HepG2 (cell line): Measurements from ENCODE around the gene RACGAP1. TPM values are rescaled to one million over a fixed set of nuclear protein-coding genes. Genes with fewer than 3 reads are reported as not detected.

Source experiments
- DR1 ChIP-seq: sonication (generic); formaldehyde crosslinking; IDR thresholded peaks from 2 replicates; pipeline ENCODE4 v1.8.0; 2021; ENCODE audit warnings: mild to moderate bottlenecking, missing genetic modification reagents, inconsistent platforms
- KDM5B ChIP-seq: sonication (generic); formaldehyde crosslinking; IDR thresholded peaks from 2 replicates; pipeline ENCODE4 v1.4.0; 2020; ENCODE audit warnings: missing genetic modification reagents, mild to moderate bottlenecking, borderline replicate concordance
- TOE1 ChIP-seq: sonication (generic); formaldehyde crosslinking; IDR thresholded peaks from 2 replicates; pipeline ENCODE4 v1.4.0; 2020; ENCODE audit warnings: mild to moderate bottlenecking, missing genetic modification reagents
- ZNF17 ChIP-seq: sonication (generic); formaldehyde crosslinking; IDR thresholded peaks from 2 replicates; pipeline ENCODE4 v1.5.0; 2020; ENCODE audit warnings: mild to moderate bottlenecking, missing genetic modification reagents
- ZNF709 ChIP-seq: sonication (generic); formaldehyde crosslinking; IDR thresholded peaks from 2 replicates; pipeline ENCODE4 v1.5.0; 2020; ENCODE audit warnings: mild to moderate bottlenecking, missing genetic modification reagents
- polyA plus RNA-seq, 8 experiments: library from polyadenylated mRNA; depleted of rRNA in 3 of 8; stranded (reverse) in 7 of 8; unstranded in 1 of 8; fragments of >200 nt; fragmentation: Illumina TruSeq in 4 of 8; extraction: Trizol in 4 of 8; gene quantifications; 2 replicates each; pipeline versions ENCODE4 v1.2.1 to v1.2.3, GENCODE V29; 2011 to 2016; ENCODE audit warnings: low read depth in 4 of 8, missing spikeins in 1 of 8, mixed read lengths in 1 of 8; ENCODE audit not compliant: insufficient read depth in 1 of 8
- total RNA-seq, 5 experiments: library from RNA; depleted of rRNA; stranded (reverse); fragments of >200 nt; fragmentation: Illumina TruSeq; extraction: Trizol; gene quantifications; 2 replicates each; pipeline ENCODE4 v1.2.3, GENCODE V29; 2016; ENCODE audit warnings: low read depth in 1 of 5
- TF ChIP-seq, protein P1 (sequence below), 2 experiments: fragments of 450-650 bp in 1 of 2; sonication (generic) in 1 of 2; formaldehyde crosslinking in 1 of 2; IDR thresholded peaks; 2 replicates each; pipeline versions ENCODE4 v1.6.1 to v1.8.0; 2016 to 2022; ENCODE audit warnings: antibody characterized with exemption in 1 of 2, mild to moderate bottlenecking in 1 of 2, missing genetic modification reagents in 1 of 2
- TF ChIP-seq, protein P2 (sequence below): sonication (generic); formaldehyde crosslinking; IDR thresholded peaks from 2 replicates; pipeline ENCODE4 v1.4.0; 2020; ENCODE audit warnings: mild to moderate bottlenecking, missing genetic modification reagents
- TF ChIP-seq, protein P3 (sequence below): sonication (generic); formaldehyde crosslinking; IDR thresholded peaks from 2 replicates; pipeline ENCODE4 v1.9.0; 2021; ENCODE audit warnings: missing genetic modification reagents, mild to moderate bottlenecking, borderline replicate concordance
- TF ChIP-seq, protein P4 (sequence below): sonication (generic); formaldehyde crosslinking; IDR thresholded peaks from 2 replicates; pipeline ENCODE4 v1.5.1; 2020; ENCODE audit warnings: missing genetic modification reagents, mild to moderate bottlenecking, borderline replicate concordance
- TF ChIP-seq, protein P5 (sequence below): sonication (generic); formaldehyde crosslinking; IDR thresholded peaks from 2 replicates; pipeline ENCODE4 v1.4.0; 2020; ENCODE audit warnings: mild to moderate bottlenecking, missing genetic modification reagents, borderline replicate concordance

Gene RACGAP1
- total and polyA plus RNA-seq, 2 of the 13 experiments (the other 11 are each of a cell fraction or from before 2014, with no cell fraction given): 16.7 to 57.9 TPM

DNA sequence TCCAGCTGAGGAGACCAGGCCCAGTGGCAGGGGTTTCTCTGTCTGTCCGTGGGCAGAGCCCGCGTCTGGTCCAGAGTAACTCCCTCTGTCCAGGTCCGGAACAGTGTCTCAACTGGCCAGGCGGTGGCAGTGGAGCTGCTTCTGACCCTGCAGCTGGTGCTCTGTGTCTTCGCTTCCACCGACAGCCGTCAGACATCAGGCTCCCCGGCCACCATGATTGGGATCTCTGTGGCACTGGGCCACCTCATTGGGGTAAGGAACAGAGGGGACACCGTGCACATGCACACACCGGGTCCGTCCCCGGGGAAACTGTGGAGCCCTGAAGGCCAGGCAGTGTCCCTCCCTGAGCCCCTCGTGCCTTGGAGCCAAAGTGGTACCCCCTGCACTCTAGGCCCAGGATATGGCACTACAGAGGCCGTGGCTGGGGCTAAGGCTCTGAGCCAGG, 51.0 kb downstream of the RACGAP1 start (continued):
- TF ChIP-seq, protein P1, sequence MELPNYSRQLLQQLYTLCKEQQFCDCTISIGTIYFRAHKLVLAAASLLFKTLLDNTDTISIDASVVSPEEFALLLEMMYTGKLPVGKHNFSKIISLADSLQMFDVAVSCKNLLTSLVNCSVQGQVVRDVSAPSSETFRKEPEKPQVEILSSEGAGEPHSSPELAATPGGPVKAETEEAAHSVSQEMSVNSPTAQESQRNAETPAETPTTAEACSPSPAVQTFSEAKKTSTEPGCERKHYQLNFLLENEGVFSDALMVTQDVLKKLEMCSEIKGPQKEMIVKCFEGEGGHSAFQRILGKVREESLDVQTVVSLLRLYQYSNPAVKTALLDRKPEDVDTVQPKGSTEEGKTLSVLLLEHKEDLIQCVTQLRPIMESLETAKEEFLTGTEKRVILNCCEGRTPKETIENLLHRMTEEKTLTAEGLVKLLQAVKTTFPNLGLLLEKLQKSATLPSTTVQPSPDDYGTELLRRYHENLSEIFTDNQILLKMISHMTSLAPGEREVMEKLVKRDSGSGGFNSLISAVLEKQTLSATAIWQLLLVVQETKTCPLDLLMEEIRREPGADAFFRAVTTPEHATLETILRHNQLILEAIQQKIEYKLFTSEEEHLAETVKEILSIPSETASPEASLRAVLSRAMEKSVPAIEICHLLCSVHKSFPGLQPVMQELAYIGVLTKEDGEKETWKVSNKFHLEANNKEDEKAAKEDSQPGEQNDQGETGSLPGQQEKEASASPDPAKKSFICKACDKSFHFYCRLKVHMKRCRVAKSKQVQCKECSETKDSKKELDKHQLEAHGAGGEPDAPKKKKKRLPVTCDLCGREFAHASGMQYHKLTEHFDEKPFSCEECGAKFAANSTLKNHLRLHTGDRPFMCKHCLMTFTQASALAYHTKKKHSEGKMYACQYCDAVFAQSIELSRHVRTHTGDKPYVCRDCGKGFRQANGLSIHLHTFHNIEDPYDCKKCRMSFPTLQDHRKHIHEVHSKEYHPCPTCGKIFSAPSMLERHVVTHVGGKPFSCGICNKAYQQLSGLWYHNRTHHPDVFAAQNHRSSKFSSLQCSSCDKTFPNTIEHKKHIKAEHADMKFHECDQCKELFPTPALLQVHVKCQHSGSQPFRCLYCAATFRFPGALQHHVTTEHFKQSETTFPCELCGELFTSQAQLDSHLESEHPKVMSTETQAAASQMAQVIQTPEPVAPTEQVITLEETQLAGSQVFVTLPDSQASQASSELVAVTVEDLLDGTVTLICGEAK (IDR thresholded peaks at IDR 0.05): no peak
- TF ChIP-seq, protein P1 (CRISPR knock-in tag; IDR thresholded peaks at IDR 0.05): no peak
- TF ChIP-seq, protein P2, sequence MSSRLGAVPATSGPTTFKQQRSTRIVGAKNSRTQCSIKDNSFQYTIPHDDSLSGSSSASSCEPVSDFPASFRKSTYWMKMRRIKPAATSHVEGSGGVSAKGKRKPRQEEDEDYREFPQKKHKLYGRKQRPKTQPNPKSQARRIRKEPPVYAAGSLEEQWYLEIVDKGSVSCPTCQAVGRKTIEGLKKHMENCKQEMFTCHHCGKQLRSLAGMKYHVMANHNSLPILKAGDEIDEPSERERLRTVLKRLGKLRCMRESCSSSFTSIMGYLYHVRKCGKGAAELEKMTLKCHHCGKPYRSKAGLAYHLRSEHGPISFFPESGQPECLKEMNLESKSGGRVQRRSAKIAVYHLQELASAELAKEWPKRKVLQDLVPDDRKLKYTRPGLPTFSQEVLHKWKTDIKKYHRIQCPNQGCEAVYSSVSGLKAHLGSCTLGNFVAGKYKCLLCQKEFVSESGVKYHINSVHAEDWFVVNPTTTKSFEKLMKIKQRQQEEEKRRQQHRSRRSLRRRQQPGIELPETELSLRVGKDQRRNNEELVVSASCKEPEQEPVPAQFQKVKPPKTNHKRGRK (CRISPR knock-in tag): no peak
- TF ChIP-seq, protein P3, sequence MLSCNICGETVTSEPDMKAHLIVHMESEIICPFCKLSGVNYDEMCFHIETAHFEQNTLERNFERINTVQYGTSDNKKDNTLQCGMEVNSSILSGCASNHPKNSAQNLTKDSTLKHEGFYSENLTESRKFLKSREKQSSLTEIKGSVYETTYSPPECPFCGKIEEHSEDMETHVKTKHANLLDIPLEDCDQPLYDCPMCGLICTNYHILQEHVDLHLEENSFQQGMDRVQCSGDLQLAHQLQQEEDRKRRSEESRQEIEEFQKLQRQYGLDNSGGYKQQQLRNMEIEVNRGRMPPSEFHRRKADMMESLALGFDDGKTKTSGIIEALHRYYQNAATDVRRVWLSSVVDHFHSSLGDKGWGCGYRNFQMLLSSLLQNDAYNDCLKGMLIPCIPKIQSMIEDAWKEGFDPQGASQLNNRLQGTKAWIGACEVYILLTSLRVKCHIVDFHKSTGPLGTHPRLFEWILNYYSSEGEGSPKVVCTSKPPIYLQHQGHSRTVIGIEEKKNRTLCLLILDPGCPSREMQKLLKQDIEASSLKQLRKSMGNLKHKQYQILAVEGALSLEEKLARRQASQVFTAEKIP (CRISPR knock-in tag): no peak
- TF ChIP-seq ZNF17 (CRISPR knock-in tag) (no peak), DR1 (CRISPR knock-in tag) (no peak), KDM5B (CRISPR knock-in tag) (no peak), ZNF709 (CRISPR knock-in tag) (no peak), TOE1 (no peak)
- TF ChIP-seq, protein P4, sequence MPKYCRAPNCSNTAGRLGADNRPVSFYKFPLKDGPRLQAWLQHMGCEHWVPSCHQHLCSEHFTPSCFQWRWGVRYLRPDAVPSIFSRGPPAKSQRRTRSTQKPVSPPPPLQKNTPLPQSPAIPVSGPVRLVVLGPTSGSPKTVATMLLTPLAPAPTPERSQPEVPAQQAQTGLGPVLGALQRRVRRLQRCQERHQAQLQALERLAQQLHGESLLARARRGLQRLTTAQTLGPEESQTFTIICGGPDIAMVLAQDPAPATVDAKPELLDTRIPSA (CRISPR knock-in tag): no peak
- TF ChIP-seq, protein P5, sequence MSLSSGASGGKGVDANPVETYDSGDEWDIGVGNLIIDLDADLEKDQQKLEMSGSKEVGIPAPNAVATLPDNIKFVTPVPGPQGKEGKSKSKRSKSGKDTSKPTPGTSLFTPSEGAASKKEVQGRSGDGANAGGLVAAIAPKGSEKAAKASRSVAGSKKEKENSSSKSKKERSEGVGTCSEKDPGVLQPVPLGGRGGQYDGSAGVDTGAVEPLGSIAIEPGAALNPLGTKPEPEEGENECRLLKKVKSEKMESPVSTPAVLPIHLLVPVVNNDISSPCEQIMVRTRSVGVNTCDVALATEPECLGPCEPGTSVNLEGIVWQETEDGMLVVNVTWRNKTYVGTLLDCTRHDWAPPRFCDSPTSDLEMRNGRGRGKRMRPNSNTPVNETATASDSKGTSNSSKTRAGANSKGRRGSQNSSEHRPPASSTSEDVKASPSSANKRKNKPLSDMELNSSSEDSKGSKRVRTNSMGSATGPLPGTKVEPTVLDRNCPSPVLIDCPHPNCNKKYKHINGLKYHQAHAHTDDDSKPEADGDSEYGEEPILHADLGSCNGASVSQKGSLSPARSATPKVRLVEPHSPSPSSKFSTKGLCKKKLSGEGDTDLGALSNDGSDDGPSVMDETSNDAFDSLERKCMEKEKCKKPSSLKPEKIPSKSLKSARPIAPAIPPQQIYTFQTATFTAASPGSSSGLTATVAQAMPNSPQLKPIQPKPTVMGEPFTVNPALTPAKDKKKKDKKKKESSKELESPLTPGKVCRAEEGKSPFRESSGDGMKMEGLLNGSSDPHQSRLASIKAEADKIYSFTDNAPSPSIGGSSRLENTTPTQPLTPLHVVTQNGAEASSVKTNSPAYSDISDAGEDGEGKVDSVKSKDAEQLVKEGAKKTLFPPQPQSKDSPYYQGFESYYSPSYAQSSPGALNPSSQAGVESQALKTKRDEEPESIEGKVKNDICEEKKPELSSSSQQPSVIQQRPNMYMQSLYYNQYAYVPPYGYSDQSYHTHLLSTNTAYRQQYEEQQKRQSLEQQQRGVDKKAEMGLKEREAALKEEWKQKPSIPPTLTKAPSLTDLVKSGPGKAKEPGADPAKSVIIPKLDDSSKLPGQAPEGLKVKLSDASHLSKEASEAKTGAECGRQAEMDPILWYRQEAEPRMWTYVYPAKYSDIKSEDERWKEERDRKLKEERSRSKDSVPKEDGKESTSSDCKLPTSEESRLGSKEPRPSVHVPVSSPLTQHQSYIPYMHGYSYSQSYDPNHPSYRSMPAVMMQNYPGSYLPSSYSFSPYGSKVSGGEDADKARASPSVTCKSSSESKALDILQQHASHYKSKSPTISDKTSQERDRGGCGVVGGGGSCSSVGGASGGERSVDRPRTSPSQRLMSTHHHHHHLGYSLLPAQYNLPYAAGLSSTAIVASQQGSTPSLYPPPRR (CRISPR knock-in tag): 0 out of 2 replicates have a peak, but pooled peaks have one; percentile 36
